Activated T-cell treated with anti-CD3 and anti-CD28 coated beads for 4 hours (primary cell): ENCODE measurements around the gene ANXA8L1.
"Not testable (repeated sequence)": the region's sequence is repeated elsewhere in the genome, so short reads cannot be mapped to it uniquely, and the experiment has no call there.

Source experiments
- DNase-seq: peaks from one replicate; pipeline ENCODE4 v3.0.0-alpha.2; 2020

ANXA8L1 gene

DNA sequence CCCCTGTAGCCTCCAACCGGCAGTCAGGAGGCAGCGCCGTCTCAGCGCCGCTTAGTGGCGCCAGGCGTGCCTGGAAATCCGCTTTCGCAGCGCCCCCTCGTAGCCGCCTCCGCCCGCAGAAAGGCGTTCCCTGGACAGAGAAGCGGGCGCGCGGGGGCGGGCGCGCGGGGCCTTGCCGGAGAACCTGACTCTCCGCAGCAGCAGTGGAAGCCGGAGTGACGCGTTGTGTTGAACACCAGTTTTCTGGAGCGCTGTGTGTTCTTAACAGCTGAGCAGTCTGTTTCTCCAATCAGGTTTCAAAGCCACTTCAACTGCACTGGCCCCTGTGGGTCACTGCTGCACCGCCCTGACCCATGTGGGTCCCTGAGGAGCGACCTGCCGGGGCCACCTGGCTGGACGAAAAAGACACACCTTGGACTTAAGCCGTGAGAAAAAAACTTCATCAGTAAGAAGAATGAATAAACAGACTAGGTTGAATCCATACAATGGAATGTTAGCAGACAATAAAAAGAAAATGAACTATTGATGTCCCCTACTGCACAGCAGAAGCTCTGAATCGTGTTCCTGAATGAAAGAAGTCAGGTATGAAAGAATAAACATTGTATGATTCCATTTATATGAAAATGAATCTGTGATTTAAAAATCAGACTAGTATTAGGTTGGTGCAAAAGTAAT is 22.8 kb downstream of the ANXA8L1 start:
- not testable (repeated sequence) for DNase-seq

DNA sequence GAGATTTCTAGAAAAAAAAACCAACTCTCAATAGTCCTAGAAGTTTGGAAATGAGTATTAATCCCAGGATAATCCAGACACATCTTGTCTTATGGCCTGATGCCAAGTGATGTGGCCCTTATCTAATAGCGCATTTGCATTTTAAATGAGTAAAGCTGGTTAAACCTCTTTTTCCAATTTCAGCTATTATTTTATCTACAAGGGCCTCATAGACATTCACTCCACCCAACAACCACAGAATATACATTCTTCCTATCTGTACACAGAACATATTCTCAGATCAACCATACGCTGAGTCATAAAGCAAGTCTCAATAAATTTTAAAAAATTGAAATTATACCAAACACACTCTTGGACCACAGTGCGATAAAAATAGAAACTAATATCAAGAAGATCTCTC is 34.0 kb downstream of the ANXA8L1 start:
- DNase-seq, result not testable (repeated sequence)

DNA sequence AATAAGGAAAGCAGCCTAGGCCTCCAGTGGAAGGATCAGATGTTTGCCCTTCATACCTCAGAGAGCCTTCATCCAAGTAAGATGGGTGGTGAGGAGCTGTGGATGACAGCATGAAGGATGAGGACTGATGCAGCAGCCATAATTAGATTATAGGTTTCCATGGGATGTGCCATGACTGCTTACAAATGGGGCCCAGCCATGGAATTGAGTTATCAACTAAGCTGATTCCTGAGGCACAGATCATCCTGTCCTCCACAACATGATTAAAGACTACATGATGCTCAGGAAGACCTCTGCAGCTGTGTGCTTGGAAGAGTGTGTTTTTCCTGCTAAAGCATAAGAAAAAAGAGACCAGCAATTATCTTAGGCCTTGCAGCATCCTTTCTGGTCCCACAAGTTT is 35.5 kb downstream of the ANXA8L1 start:
- not testable (repeated sequence) for DNase-seq

GRCh38 chr10:46412665-46413064 is 37.1 kb downstream of the ANXA8L1 start:
- not testable (repeated sequence) for DNase-seq

- not testable (repeated sequence) for DNase-seq
These were observed 39.7 kb downstream of the ANXA8L1 start for GRCh38 chr10:46415291-46415690.

DNA sequence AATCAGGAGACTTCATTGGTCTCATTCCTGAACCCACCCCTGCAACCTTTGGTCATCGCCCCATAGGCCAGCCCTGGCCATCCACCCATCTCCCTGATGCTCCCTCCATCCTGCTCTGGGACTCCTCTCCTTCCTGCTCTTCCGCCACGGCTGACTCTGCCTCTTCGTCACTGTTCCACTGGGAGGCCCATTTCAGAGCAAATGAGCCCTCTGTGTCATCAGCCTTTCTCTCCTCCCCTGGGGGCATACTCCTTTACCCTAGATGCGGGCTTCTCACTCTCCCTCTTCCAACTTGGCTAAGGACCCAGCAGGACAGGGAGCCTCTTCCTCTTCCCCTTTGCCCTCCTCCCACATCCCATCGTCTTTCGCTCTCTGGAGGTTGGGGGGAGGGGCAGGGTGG is 42.7 kb downstream of the ANXA8L1 start:
- not testable (repeated sequence) for DNase-seq

DNA sequence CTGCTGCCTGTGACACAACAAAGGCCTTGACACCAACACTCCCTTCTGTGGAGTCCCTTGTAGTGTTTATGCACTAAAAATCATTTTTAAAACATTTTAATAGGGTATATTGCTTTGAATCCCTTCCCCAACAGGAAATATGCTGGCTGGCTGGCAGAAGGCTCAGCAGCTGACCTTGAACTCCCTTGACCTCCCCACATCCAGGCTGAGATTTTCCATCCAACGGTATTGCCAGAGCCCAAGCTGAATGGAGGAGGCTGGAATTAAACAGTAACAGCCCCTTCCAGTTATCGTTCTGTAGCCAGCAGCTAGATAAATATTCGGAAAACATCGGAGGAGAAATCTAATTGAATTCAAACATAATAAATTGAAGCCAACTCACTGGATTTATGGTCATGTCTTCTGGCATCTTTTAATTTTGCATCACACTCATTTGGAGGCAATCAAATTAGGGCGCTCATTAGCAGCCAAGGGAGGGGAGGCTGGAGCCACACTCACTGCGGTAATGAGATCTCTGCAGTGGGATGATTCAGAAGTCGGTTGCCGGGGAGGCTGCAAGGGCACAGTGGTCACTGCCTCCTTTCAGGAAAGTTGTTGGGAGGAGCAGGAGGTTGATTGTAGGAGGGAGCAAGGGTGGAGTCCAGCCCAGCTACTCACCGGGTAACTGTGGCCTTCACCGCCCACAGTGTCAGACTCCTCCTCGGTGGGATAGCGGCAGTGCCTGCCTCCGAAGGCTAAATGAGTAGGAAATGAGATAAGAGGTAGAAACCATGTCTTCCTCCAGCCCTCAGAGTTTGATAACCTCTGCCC is 44.2 kb downstream of the ANXA8L1 start:
- not testable (repeated sequence) for DNase-seq

DNA sequence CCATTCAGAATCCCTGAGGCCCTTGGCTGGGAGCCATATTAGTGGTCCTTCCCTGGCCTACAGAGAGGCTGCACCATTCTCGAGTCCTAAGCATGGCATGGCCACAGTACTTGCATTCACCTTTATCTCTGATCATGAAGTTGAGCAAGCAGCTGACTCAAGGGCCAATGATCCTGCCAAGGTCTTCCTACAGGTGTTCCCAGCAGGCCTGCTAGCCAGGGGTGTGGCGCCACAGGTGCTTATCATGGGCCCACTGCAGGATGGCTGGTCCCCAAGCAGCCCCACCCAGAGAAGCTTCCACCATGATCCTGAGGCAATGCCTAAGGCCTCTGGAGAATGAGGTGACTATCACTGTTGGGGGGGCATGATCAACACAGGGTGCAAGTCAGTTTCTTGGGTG is 48.0 kb downstream of the ANXA8L1 start:
- DNase-seq, result not testable (repeated sequence)

GRCh38 chr10:46440942-46441341 is 65.4 kb downstream of the ANXA8L1 start:
- not testable (repeated sequence) for DNase-seq
